HEK293 (cell line): ENCODE data around the gene FERMT3.

Source experiments
- CTCF ChIA-PET: fragments of 350-600 bp; formaldehyde crosslinking; extraction: SDS; loops from one replicate; lab custom pipeline; 2021; ENCODE audit warnings: antibody characterized with exemption; lab: Yijun Ruan, JAX
- POLR2A ChIA-PET: fragments of 300-600 bp; formaldehyde crosslinking; extraction: SDS; loops from one replicate; lab custom pipeline; 2020; ENCODE audit warnings: antibody characterized with exemption, inconsistent platforms; lab: Yijun Ruan, JAX
- H3K27ac ChIP-seq: fragments of 200-500 bp; sonication (Bioruptor generic); 2 replicates; pipeline ENCODE4 v1.5.1; 2014; ENCODE audit warnings: low read depth, low read length, control low read depth, inconsistent platforms; ENCODE audit errors: extremely low read depth
- H3K36me3 ChIP-seq, 2 experiments: fragments of 200-500 bp in 1 of 2; sonication (Bioruptor generic) in 1 of 2; 1 replicate in 1 of 2; 2 replicates in 1 of 2; pipeline ENCODE4 v1.5.1; 2014 to 2017; ENCODE audit warnings: inconsistent platforms in 2 of 2, low read length in 2 of 2; ENCODE audit not compliant: control insufficient read depth in 2 of 2, insufficient read depth in 1 of 2
- H3K4me1 ChIP-seq: fragments of 200-500 bp; sonication (Bioruptor generic); 2 replicates; pipeline ENCODE4 v1.5.1; 2014; ENCODE audit warnings: mild to moderate bottlenecking, low read length, inconsistent platforms; ENCODE audit not compliant: control insufficient read depth, insufficient read depth
- H3K4me3 ChIP-seq: 2 replicates; pipeline ENCODE4 v1.5.1; 2011; ENCODE audit warnings: low read depth, mild to moderate bottlenecking, control low read depth, low read length, moderate library complexity
- H3K9me3 ChIP-seq: fragments of 200-500 bp; sonication (Bioruptor generic); 2 replicates; pipeline ENCODE4 v1.5.1; 2014; ENCODE audit warnings: low read depth, low read length, inconsistent platforms; ENCODE audit not compliant: control insufficient read depth, insufficient read depth
- BCL11A ChIP-seq: fragments of 450-650 bp; formaldehyde crosslinking; IDR thresholded peaks from 2 replicates; pipeline ENCODE4 v1.5.1; 2016; ENCODE audit warnings: low read depth, missing biosample characterization, missing genetic modification characterization
- GLIS1 ChIP-seq: fragments of 450-650 bp; formaldehyde crosslinking; IDR thresholded peaks from 2 replicates; pipeline ENCODE4 v1.5.1; 2016; ENCODE audit warnings: missing biosample characterization, missing genetic modification characterization
- KLF1 ChIP-seq: fragments of 450-650 bp; formaldehyde crosslinking; IDR thresholded peaks from 2 replicates; pipeline ENCODE4 v1.5.1; 2016; ENCODE audit warnings: missing biosample characterization, missing genetic modification characterization
- KLF8 ChIP-seq: fragments of 450-650 bp; formaldehyde crosslinking; IDR thresholded peaks from 2 replicates; pipeline ENCODE4 v1.5.1; 2016; ENCODE audit warnings: missing biosample characterization, missing genetic modification characterization
- OVOL3 ChIP-seq: fragments of 450-650 bp; formaldehyde crosslinking; IDR thresholded peaks from 2 replicates; pipeline ENCODE4 v1.5.1; 2016; ENCODE audit warnings: missing biosample characterization, missing genetic modification characterization
- SALL2 ChIP-seq: fragments of 450-650 bp; formaldehyde crosslinking; IDR thresholded peaks from 2 replicates; pipeline ENCODE4 v1.5.0; 2017; ENCODE audit warnings: missing biosample characterization, mild to moderate bottlenecking, missing genetic modification characterization, borderline replicate concordance
- WT1 ChIP-seq: fragments of 450-650 bp; formaldehyde crosslinking; IDR thresholded peaks from 2 replicates; pipeline ENCODE4 v1.5.1; 2016; ENCODE audit warnings: missing biosample characterization, missing genetic modification characterization
- ZBTB1 ChIP-seq: fragments of 450-650 bp; formaldehyde crosslinking; IDR thresholded peaks from 2 replicates; pipeline ENCODE4 v1.5.1; 2016; ENCODE audit warnings: missing biosample characterization, missing genetic modification characterization
- ZFP69B ChIP-seq: fragments of 450-650 bp; formaldehyde crosslinking; IDR thresholded peaks from 2 replicates; pipeline ENCODE4 v1.5.1; 2016; ENCODE audit warnings: missing biosample characterization, missing genetic modification characterization
- ZIC2 ChIP-seq: fragments of 450-650 bp; formaldehyde crosslinking; IDR thresholded peaks from 2 replicates; pipeline ENCODE4 v1.5.1; 2016; ENCODE audit warnings: missing biosample characterization, missing genetic modification characterization
- ZNF132 ChIP-seq: fragments of 450-650 bp; formaldehyde crosslinking; IDR thresholded peaks from 2 replicates; pipeline ENCODE4 v1.5.1; 2017; ENCODE audit warnings: missing biosample characterization, missing genetic modification characterization, borderline replicate concordance
- ZNF133 ChIP-seq: fragments of 450-650 bp; formaldehyde crosslinking; IDR thresholded peaks from 2 replicates; pipeline ENCODE4 v1.5.1; 2016; ENCODE audit warnings: missing biosample characterization, missing genetic modification characterization
- ZNF202 ChIP-seq: fragments of 450-650 bp; formaldehyde crosslinking; IDR thresholded peaks from 2 replicates; pipeline ENCODE4 v1.5.1; 2016; ENCODE audit warnings: missing biosample characterization, missing genetic modification characterization, borderline replicate concordance
- ZNF394 ChIP-seq: fragments of 450-650 bp; formaldehyde crosslinking; IDR thresholded peaks from 2 replicates; pipeline ENCODE4 v1.5.1; 2016; ENCODE audit warnings: missing biosample characterization, missing genetic modification characterization, mild to moderate bottlenecking, moderate library complexity, borderline replicate concordance
- ZNF621 ChIP-seq: fragments of 450-650 bp; formaldehyde crosslinking; IDR thresholded peaks from 2 replicates; pipeline ENCODE4 v1.5.1; 2017; ENCODE audit warnings: missing biosample characterization, missing genetic modification characterization
- ZNF777 ChIP-seq: fragments of 450-650 bp; formaldehyde crosslinking; IDR thresholded peaks from 2 replicates; pipeline ENCODE4 v1.5.1; 2017; ENCODE audit warnings: missing biosample characterization, missing genetic modification characterization, borderline replicate concordance
- TF ChIP-seq, protein P1 (sequence below): fragments of 450-650 bp; formaldehyde crosslinking; IDR thresholded peaks from 2 replicates; pipeline ENCODE4 v1.5.1; 2016; ENCODE audit warnings: missing biosample characterization, missing genetic modification characterization
- TF ChIP-seq, protein P2 (sequence below): fragments of 450-650 bp; formaldehyde crosslinking; IDR thresholded peaks from 2 replicates; pipeline ENCODE4 v1.5.1; 2016; ENCODE audit warnings: missing biosample characterization, missing genetic modification characterization, borderline replicate concordance
- TF ChIP-seq, protein P3 (sequence below): fragments of 450-650 bp; formaldehyde crosslinking; IDR thresholded peaks from 2 replicates; pipeline ENCODE4 v1.5.1; 2016; ENCODE audit warnings: missing biosample characterization, missing genetic modification characterization

The FERMT3 gene

DNA sequence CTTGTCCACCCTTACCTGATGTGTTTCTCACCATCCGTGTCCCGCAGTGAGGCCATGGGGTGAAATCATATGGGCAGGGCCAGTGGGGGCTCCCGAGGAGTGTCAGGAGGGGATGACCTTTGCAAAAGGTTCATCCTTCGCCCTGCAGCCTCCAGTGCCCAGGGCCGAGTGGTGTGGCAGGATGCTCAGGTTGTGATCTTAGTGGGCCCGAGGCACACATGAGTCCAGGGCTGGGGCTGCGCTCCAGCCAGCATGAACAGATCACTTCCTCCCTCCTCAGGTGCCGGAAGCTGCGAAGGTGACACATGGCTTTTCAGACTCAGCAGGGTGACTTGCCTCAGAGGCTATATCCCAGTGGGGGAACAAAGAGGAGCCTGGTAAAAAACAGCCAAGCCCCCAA, 31.6 kb downstream of the FERMT3 start:
- POLR2A ChIA-PET, result interaction anchor here (0.5 to 3.9 kb wide), 2 partner anchors 12 to 34 kb away, joined by 3 to 12 read pairs; partner anchors contain the start of genes NUDT22 and TRPT1
- H3K4me1 ChIP-seq, result no peaks in the 10 kb centered on the region
- CTCF ChIA-PET, result interaction anchor here (1.2 kb wide), 1 partner anchor 117 kb away, joined by 8 read pairs; no protein-coding TSS in a partner anchor

DNA sequence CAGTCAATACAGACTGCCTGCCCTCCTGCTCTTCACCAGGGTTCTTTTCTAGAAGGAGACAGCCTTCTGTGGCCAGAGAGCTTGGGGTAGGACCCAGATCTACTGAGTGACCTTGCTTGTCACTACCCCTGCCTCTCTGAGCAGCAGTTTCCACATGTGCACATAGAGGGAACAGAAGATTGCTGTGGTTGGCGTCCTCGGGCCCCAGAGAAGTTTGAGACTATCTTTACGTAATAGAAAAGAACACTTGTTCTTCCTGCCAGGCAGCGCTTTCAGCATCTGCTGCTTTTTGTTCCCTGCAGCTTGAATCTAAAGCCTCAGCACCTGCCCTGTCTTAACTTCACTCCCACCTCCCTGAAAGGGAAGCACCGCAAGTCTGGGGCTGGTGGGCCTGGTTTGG, 32.5 kb downstream of the FERMT3 start:
- TF ChIP-seq SALL2 (tag by site-specific recombination) (no peak), ZNF777 (tag by site-specific recombination) (no peak), ZNF394 (tag by site-specific recombination) (no peak), GLIS1 (tag by site-specific recombination) (no peak), ZNF621 (tag by site-specific recombination) (no peak), OVOL3 (tag by site-specific recombination) (no peak), BCL11A (tag by site-specific recombination) (no peak), ZBTB1 (tag by site-specific recombination) (no peak), KLF8 (tag by site-specific recombination) (no peak), ZNF132 (tag by site-specific recombination) (no peak), ZFP69B (no peak), KLF1 (no peak), WT1 (tag by site-specific recombination) (no peak), ZNF202 (tag by site-specific recombination) (no peak)
- TF ChIP-seq, protein P1, sequence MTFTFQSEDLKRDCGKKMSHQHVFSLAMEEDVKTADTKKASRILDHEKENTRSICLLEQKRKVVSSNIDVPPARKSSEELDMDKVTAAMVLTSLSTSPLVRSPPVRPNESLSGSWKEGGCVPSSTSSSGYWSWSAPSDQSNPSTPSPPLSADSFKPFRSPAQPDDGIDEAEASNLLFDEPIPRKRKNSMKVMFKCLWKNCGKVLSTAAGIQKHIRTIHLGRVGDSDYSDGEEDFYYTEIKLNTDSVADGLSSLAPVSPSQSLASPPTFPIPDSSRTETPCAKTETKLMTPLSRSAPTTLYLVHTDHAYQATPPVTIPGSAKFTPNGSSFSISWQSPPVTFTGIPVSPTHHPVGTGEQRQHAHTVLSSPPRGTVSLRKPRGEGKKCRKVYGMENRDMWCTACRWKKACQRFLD, result no peak
- TF ChIP-seq, protein P2, sequence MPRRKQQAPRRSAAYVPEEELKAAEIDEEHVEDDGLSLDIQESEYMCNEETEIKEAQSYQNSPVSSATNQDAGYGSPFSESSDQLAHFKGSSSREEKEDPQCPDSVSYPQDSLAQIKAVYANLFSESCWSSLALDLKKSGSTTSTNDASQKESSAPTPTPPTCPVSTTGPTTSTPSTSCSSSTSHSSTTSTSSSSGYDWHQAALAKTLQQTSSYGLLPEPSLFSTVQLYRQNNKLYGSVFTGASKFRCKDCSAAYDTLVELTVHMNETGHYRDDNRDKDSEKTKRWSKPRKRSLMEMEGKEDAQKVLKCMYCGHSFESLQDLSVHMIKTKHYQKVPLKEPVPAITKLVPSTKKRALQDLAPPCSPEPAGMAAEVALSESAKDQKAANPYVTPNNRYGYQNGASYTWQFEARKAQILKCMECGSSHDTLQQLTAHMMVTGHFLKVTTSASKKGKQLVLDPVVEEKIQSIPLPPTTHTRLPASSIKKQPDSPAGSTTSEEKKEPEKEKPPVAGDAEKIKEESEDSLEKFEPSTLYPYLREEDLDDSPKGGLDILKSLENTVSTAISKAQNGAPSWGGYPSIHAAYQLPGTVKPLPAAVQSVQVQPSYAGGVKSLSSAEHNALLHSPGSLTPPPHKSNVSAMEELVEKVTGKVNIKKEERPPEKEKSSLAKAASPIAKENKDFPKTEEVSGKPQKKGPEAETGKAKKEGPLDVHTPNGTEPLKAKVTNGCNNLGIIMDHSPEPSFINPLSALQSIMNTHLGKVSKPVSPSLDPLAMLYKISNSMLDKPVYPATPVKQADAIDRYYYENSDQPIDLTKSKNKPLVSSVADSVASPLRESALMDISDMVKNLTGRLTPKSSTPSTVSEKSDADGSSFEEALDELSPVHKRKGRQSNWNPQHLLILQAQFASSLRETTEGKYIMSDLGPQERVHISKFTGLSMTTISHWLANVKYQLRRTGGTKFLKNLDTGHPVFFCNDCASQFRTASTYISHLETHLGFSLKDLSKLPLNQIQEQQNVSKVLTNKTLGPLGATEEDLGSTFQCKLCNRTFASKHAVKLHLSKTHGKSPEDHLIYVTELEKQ (tag by site-specific recombination), result no peak
- no peaks in the 10 kb centered on the region for H3K9me3 ChIP-seq
- POLR2A ChIA-PET, result interaction anchor here (0.8 to 3.9 kb wide), 2 partner anchors 13 kb away, joined by 12 to 14 read pairs; partner anchors contain the start of genes NUDT22 and TRPT1
- no peak overlapping the region for H3K4me3 ChIP-seq
- H3K36me3 ChIP-seq, result peaks cover 0 to 42% of the 10 kb centered on the region in 2 experiments; a peak in 1 of 3 replicates
- CTCF ChIA-PET, result interaction anchor here (0.7 kb wide), 1 partner anchor 31 kb away, joined by 3 read pairs; no protein-coding TSS in a partner anchor
- H3K27ac ChIP-seq, result no peak overlapping the region
- H3K4me1 ChIP-seq, result no peaks in the 10 kb centered on the region

More for the DNA sequence above, 31.6 kb downstream of the FERMT3 start:
- TF ChIP-seq ZNF133 (no peak), ZIC2 (tag by site-specific recombination) (0 out of 2 replicates have a peak, but pooled peaks have one; percentile 22), KLF8 (tag by site-specific recombination) (no peak)
- TF ChIP-seq, protein P3, sequence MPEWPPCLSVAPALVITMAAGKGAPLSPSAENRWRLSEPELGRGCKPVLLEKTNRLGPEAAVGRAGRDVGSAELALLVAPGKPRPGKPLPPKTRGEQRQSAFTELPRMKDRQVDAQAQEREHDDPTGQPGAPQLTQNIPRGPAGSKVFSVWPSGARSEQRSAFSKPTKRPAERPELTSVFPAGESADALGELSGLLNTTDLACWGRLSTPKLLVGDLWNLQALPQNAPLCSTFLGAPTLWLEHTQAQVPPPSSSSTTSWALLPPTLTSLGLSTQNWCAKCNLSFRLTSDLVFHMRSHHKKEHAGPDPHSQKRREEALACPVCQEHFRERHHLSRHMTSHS (tag by site-specific recombination), result no peak
- Histone ChIP-seq H3K36me3 (peaks cover 0 to 33% of the 10 kb centered on the region in 2 experiments; a peak in 1 of 3 replicates), H3K4me3 (no peak overlapping the region), H3K27ac (no peak overlapping the region), H3K9me3 (no peaks in the 10 kb centered on the region)
